Ovary (tissue), 3 donors: ENCODE data around the gene ARHGAP12.

ENCODE experiments used
- EP300 ChIP-seq: sonication (generic); formaldehyde crosslinking; IDR thresholded peaks from one replicate; pipeline ENCODE4 v1.6.1; 2017; ENCODE audit warnings: antibody characterized with exemption
- POLR2A ChIP-seq: fragments of 450-650 bp; IDR thresholded peaks from one replicate; pipeline ENCODE4 v1.6.1; 2017; ENCODE audit warnings: antibody characterized with exemption, mild to moderate bottlenecking, moderate library complexity
- TF ChIP-seq, protein P1 (sequence below), 3 donors: fragments of 450-650 bp in 2 of 3; fragments of 200-600 bp in 1 of 3; IDR thresholded peaks; one replicate each; pipeline versions ENCODE4 v1.5.1 to v1.8.0; 2016 to 2022; ENCODE audit warnings: antibody characterized with exemption in 3 of 3, mild to moderate bottlenecking in 1 of 3
- donor health status: DM: no; HTN: no; CAD: no.

DNA sequence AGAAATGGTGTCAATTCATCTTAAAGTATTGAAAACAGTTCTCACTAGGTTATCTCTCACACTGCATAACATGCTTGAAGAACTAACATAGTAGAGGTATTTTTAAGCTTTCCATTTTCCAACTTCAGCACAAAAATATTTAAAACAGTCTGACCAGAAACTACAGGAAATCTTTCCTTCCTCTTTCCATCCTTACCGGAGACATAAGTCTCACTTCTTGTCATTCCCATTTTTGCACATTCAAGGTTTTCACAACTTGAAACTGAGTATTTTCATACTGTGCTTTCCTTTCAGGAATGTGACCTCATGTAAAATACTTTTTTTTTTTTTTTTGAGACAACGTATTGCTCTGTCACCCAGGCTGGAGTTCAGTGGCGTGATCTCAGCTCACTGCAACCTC lies 45.2 kb downstream of the ARHGAP12 start:
- TF ChIP-seq, protein P1, sequence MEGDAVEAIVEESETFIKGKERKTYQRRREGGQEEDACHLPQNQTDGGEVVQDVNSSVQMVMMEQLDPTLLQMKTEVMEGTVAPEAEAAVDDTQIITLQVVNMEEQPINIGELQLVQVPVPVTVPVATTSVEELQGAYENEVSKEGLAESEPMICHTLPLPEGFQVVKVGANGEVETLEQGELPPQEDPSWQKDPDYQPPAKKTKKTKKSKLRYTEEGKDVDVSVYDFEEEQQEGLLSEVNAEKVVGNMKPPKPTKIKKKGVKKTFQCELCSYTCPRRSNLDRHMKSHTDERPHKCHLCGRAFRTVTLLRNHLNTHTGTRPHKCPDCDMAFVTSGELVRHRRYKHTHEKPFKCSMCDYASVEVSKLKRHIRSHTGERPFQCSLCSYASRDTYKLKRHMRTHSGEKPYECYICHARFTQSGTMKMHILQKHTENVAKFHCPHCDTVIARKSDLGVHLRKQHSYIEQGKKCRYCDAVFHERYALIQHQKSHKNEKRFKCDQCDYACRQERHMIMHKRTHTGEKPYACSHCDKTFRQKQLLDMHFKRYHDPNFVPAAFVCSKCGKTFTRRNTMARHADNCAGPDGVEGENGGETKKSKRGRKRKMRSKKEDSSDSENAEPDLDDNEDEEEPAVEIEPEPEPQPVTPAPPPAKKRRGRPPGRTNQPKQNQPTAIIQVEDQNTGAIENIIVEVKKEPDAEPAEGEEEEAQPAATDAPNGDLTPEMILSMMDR (IDR thresholded peaks at IDR 0.05), result no peak
- no peak for TF ChIP-seq POLR2A
- TF ChIP-seq EP300, result no peak
